Coronary artery (tissue), 2 donors: ENCODE data around the gene CDC42BPB.
"Not testable (repeated sequence)": the region's sequence is repeated elsewhere in the genome, so short reads cannot be mapped to it uniquely, and the experiment has no call there.

Experiments used
- DNase-seq: peaks from one replicate; pipeline ENCODE4 v3.0.0-alpha.2; 2017; ENCODE audit warnings: low spot score
- H3K27ac ChIP-seq, 2 donors: fragments of 200-600 bp; sonication (generic); one replicate each; pipeline ENCODE4 v1.5.1; 2016 to 2019
- H3K4me3 ChIP-seq: fragments of 200-600 bp; sonication (generic); 2 replicates; pipeline ENCODE4 v1.5.1; 2016; ENCODE audit warnings: mild to moderate bottlenecking, moderate library complexity
- CTCF ChIP-seq: fragments of 200-600 bp; sonication (generic); IDR thresholded peaks from one replicate; pipeline ENCODE4 v1.5.1; 2019; ENCODE audit warnings: antibody characterized with exemption

The CDC42BPB gene

DNA sequence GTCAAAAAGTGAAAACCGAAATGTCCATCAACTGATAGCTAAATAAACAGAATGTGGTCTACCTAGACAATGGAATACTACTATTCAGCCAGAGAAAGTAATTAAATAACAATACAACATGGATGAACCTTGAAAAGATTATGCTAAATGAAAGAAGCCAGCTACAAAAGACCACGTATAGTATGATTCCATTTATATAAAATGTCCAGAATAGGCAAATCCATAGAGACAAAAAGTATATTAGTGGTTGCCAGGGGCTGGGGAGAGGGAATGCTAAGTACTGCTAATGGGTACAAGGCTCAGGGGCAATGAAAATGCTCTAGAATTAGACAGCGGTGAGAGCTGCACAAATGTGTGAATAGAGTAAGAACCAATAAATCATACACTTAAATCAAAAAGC, 29.9 kb downstream of the CDC42BPB start:
- DNase-seq, result no peak
- TF ChIP-seq CTCF, result no peak
- H3K4me3 ChIP-seq, result no peak overlapping the region
- no peak overlapping the region for H3K27ac ChIP-seq

DNA sequence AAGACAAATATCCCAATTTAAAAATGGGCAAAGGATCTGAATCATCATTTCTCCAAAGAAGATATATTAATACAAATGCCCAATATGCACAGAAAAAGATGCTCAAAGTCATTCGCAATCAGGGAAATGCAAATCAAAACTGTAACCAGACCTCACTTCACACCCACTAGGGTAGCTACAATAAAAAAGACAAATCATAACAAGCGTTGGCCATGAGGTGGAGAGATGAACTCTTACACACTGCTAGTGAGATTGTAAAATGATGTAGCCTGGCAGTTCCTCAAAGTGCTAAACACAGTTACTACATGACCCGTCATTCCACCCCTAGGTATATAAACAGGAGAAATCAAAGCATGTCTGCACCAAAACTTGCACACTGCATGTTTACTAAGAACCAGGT, 30.4 kb downstream of the CDC42BPB start:
- no peak overlapping the region for H3K4me3 ChIP-seq
- no peak for DNase-seq
- no peak overlapping the region for H3K27ac ChIP-seq
- TF ChIP-seq CTCF, result no peak

DNA sequence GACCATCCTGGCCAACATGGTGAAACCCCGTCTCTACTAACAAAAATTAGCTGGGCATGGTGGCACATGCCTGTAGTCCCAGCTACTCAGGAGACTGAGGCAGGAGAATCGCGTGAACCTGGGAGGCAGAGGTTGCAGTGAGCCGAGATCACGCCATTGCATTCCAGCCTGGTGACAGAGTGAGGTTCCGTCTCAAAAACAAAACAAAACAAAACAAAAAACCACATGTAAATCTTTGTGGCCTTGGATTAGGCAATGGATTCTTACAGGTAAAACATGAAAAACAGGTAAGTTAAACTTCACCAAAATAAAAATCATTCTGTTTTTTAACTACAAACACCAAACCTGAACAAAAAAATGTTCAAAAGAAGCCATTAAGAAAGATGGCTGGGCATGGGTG, 31.2 kb downstream of the CDC42BPB start:
- H3K4me3 ChIP-seq, DNase-seq, H3K27ac ChIP-seq: not testable (repeated sequence)

- TF ChIP-seq CTCF, result no peak
- peak overlapping the region; percentile 29 to 51 for H3K27ac ChIP-seq
- peak overlapping the region; percentile 28 for H3K4me3 ChIP-seq
- no peak for DNase-seq
Measured at GRCh38 chr14:103023881-103024473, 33.4 kb downstream of the CDC42BPB start.

GRCh38 chr14:103022685-103023044, 34.7 kb downstream of the CDC42BPB start:
- TF ChIP-seq CTCF, result no peak
- no peak for DNase-seq
- Histone ChIP-seq H3K4me3 (no peak overlapping the region), H3K27ac (peak overlapping the region in 1 of 2 donors; percentile 33)

DNA sequence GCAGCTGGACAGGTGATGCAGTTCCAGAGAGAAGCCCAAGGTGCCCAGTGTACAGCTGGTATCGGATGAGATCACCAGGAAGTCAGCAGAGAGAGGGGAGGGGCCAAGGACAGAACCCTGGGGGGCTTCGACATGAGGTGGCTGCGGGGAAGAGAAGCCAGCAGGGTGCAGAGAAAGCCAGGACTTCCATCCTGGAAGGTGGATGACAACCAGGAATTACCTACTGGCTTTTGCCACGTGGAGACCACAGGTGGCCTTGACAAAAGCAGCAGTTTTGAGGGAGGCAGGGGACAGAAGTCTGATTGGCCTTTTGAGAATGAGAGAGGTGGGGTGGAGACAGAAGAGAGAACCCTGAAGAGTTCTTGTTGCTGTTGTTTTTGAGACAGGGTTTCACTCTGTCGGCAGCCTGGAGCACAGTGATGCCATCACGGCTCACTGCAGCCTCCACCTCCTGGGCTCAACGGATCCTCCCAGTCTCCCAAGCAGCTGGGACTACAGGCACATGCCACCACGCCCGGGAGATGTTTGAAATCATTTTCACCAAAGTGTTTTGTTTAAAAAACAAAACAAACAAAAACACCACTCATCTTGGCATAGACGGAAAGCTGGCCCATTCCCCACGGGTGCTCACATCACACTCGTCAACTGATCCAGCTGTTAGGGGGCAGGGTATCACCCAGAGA, 35.2 kb downstream of the CDC42BPB start:
- no peak overlapping the region for H3K4me3 ChIP-seq
- no peak for TF ChIP-seq CTCF
- peak overlapping the region; percentile 21 to 33 for H3K27ac ChIP-seq
- no peak for DNase-seq

- no peak for DNase-seq
- no peak for TF ChIP-seq CTCF
- peak overlapping the region in 1 of 2 donors; percentile 33 for H3K27ac ChIP-seq
- no peak overlapping the region for H3K4me3 ChIP-seq
Measured at GRCh38 chr14:103021684-103022001, 35.7 kb downstream of the CDC42BPB start.
